B cell (primary cell): Measurements from ENCODE around the gene GLDN. TPM values are rescaled to one million over a fixed set of nuclear protein-coding genes. Genes with fewer than 3 reads are reported as not detected.
"Not testable (repeated sequence)": the region's sequence is repeated elsewhere in the genome, so short reads cannot be mapped to it uniquely, and the experiment has no call there.

Experiments
- ATAC-seq: fragments of 200-7000 bp; cut with Tn5 transposase; one replicate; pipeline ENCODE4 v1.10.0; 2021; ENCODE audit warnings: low read depth, mild to moderate bottlenecking, moderate number of reproducible peaks, moderate library complexity
- CTCF ChIA-PET: fragments of 350-600 bp; sonication (Branson Sonifier 250); formaldehyde crosslinking; loops from one replicate; lab custom pipeline; 2021; ENCODE audit warnings: antibody characterized with exemption, inconsistent platforms; lab: Charles Lee
- POLR2A ChIA-PET: fragments of 350-600 bp; sonication (Branson Sonifier 250); formaldehyde crosslinking; loops from one replicate; lab custom pipeline; 2021; ENCODE audit warnings: antibody characterized with exemption; lab: Charles Lee
- DNase-seq: peaks from one replicate; pipeline ENCODE4 v3.0.0; 2013
- H2AFZ ChIP-seq: 2 replicates; pipeline ENCODE4 v1.6.1; 2012; ENCODE audit warnings: mild to moderate bottlenecking, low read depth, low read length; ENCODE audit not compliant: insufficient read depth, poor library complexity, severe bottlenecking
- H3K27ac ChIP-seq, 2 donors: 1 replicate in 1 of 2; 2 replicates in 1 of 2; pipeline ENCODE4 v1.5.1; 2012 to 2013; ENCODE audit warnings: low read length in 2 of 2, mild to moderate bottlenecking in 2 of 2, moderate library complexity in 1 of 2
- H3K27me3 ChIP-seq, 4 experiments: fragments of 200-600 bp in 1 of 4; sonication (generic) in 1 of 4; replicated peaks in 1 of 4; 1 replicate in 2 of 4; 2 replicates in 2 of 4; pipeline versions ENCODE4 v1.6.1 to v1.7.0; 2013 to 2016; ENCODE audit warnings: low read length in 3 of 4, mild to moderate bottlenecking in 2 of 4, mixed read lengths in 1 of 4, moderate library complexity in 1 of 4; ENCODE audit not compliant: insufficient read depth in 4 of 4, control insufficient read depth in 3 of 4; ENCODE audit errors: control extremely low read depth in 1 of 4
- H3K36me3 ChIP-seq, 2 experiments: replicated peaks in 1 of 2; 1 replicate in 1 of 2; 2 replicates in 1 of 2; pipeline versions ENCODE4 v1.6.1 to v1.7.1; 2013; ENCODE audit warnings: low read length in 1 of 2; ENCODE audit not compliant: insufficient read depth in 2 of 2, control insufficient read depth in 1 of 2; ENCODE audit errors: control extremely low read depth in 1 of 2, extremely low read depth in 1 of 2
- H3K4me1 ChIP-seq, 2 donors: fragments of 200-600 bp in 1 of 2; sonication (generic) in 1 of 2; 1 replicate in 1 of 2; 2 replicates in 1 of 2; pipeline versions ENCODE4 v1.5.1 to v1.6.1; 2013 to 2017; ENCODE audit warnings: low read length in 2 of 2; ENCODE audit not compliant: control insufficient read depth in 2 of 2, insufficient read depth in 2 of 2
- H3K4me2 ChIP-seq: replicated peaks from 2 replicates; pipeline ENCODE3; 2012; ENCODE audit warnings: mild to moderate bottlenecking, low read depth, low read length; ENCODE audit not compliant: poor library complexity, severe bottlenecking
- H3K4me3 ChIP-seq, 5 experiments: fragments of 200-600 bp in 1 of 5; sonication (generic) in 1 of 5; 1 replicate in 3 of 5; 2 replicates in 2 of 5; pipeline versions ENCODE4 v1.5.1 to v1.7.0; 2011 to 2016; ENCODE audit warnings: low read length in 4 of 5, mild to moderate bottlenecking in 4 of 5, low read depth in 2 of 5, control low read depth in 1 of 5, moderate library complexity in 1 of 5; ENCODE audit not compliant: insufficient read depth in 1 of 5; ENCODE audit errors: control extremely low read depth in 1 of 5, extremely low read depth in 1 of 5
- H3K79me2 ChIP-seq: fragments of 200-600 bp; sonication (generic); one replicate; pipeline ENCODE4 v1.6.0; 2016; ENCODE audit warnings: low read length; ENCODE audit not compliant: control insufficient read depth, insufficient read depth
- H3K9ac ChIP-seq: fragments of 200-600 bp; sonication (generic); 2 replicates; pipeline ENCODE4 v1.6.1; 2017; ENCODE audit warnings: mild to moderate bottlenecking, low read length, moderate library complexity
- H3K9me3 ChIP-seq, 3 donors: one replicate each; pipeline versions ENCODE4 v1.6.1 to v1.7.1; 2013; ENCODE audit warnings: low read length in 2 of 3; ENCODE audit not compliant: control insufficient read depth in 2 of 3, insufficient read depth in 1 of 3; ENCODE audit errors: control extremely low read depth in 1 of 3
- H4K20me1 ChIP-seq: 2 replicates; pipeline ENCODE4 v1.6.0; 2012; ENCODE audit warnings: mild to moderate bottlenecking, low read length; ENCODE audit not compliant: insufficient read depth, control insufficient read depth, poor library complexity, severe bottlenecking
- H3K27ac Mint-ChIP-seq: one replicate; pipeline ENCODE4 v1.8.0; 2021; ENCODE audit warnings: mixed read lengths
- H3K27me3 Mint-ChIP-seq: one replicate; pipeline ENCODE4 v1.8.0; 2021; ENCODE audit warnings: mixed read lengths
- H3K4me1 Mint-ChIP-seq: one replicate; pipeline ENCODE4 v1.8.0; 2021; ENCODE audit warnings: mixed read lengths
- H3K4me3 Mint-ChIP-seq: one replicate; pipeline ENCODE4 v1.8.0; 2021; ENCODE audit warnings: mixed read lengths
- H3K9me3 Mint-ChIP-seq: one replicate; pipeline ENCODE4 v1.8.0; 2022; ENCODE audit warnings: mixed read lengths; ENCODE audit not compliant: insufficient read depth
- CTCF ChIP-seq: fragments of 200-600 bp; IDR thresholded peaks from one replicate; pipeline ENCODE4 v1.8.0; 2022; ENCODE audit warnings: antibody characterized with exemption, mild to moderate bottlenecking
- EZH2 ChIP-seq: IDR thresholded peaks from 2 replicates; pipeline ENCODE4 v1.6.1; 2012; ENCODE audit warnings: borderline replicate concordance, low read depth, mild to moderate bottlenecking, moderate library complexity, low read length; ENCODE audit not compliant: insufficient read depth, poor library complexity, severe bottlenecking
- WGBS: methylation state at CpG from one replicate; pipeline ENCODE4 v1.1.5; 2013; ENCODE audit warnings: missing lambda C conversion rate; ENCODE audit not compliant: insufficient coverage; 5-methylcytosine and 5-hydroxymethylcytosine counted together
- intact Hi-C: fragments of 100-400 bp; cut with micrococcal nuclease; formaldehyde crosslinking; loops from one replicate; pipeline ENCODE4 v1.10.0; 2022
- polyA plus RNA-seq: library from polyadenylated mRNA; depleted of rRNA; stranded (reverse); fragments of >200 nt; gene quantifications from 2 replicates; pipeline ENCODE4 v1.2.3, GENCODE V29; 2012
- total RNA-seq, 2 donors: library from RNA; stranded (reverse); fragments of 120-200 nt in 1 of 2; gene quantifications; 1 replicate in 1 of 2; 2 replicates in 1 of 2; pipeline versions ENCODE4 v1.2.3 to v1.2.4, GENCODE V29; 2013 to 2022

GLDN gene
- total and polyA plus RNA-seq, 2 donors (not counting 1 experiment from before 2014, with no cell fraction given), result not detected

GRCh38 chr15:51416129-51416528 lies 74.7 kb downstream of the GLDN start:
- Mint-ChIP-seq H3K9me3 (no peaks in the 10 kb centered on the region), H3K4me1 (no peaks in the 10 kb centered on the region), H3K27me3 (peaks cover 3% of the 10 kb centered on the region), H3K4me3 (no peak overlapping the region), H3K27ac (no peak overlapping the region)
- ATAC-seq (no peak), DNase-seq (no peak)
- WGBS, result 45% methylated on average over 2 of the region's 4 CpGs
- ChIA-PET CTCF (no interaction called here), POLR2A (no interaction called here)
- intact Hi-C loops, result no loop called here
- Histone ChIP-seq H3K4me1 (no peaks in the 10 kb centered on the region), H3K9ac (no peak overlapping the region), H3K9me3 (no peaks in the 10 kb centered on the region), H3K4me3 (no peak overlapping the region), H2AFZ (no peak overlapping the region), H3K27ac (no peak overlapping the region), H3K36me3 (no peaks in the 10 kb centered on the region), H3K79me2 (no peaks in the 10 kb centered on the region), H3K4me2 (no peak overlapping the region), H4K20me1 (no peaks in the 10 kb centered on the region), H3K27me3 (no peaks in the 10 kb centered on the region)
- TF ChIP-seq CTCF (no peak), EZH2 (no peak)

GRCh38 chr15:51423040-51423439 lies 81.6 kb downstream of the GLDN start:
- CTCF ChIA-PET, H3K4me3 ChIP-seq: not testable (repeated sequence)
- WGBS, result no CpG with 5 or more reads among the region's 16 CpGs

More at GRCh38 chr15:51423040-51423439, 81.6 kb downstream of the GLDN start:
- H3K36me3 ChIP-seq, H3K27me3 Mint-ChIP-seq, H3K9ac ChIP-seq, H3K9me3 ChIP-seq, H3K4me2 ChIP-seq, ATAC-seq, H3K4me3 Mint-ChIP-seq, H3K4me1 Mint-ChIP-seq, H3K27ac Mint-ChIP-seq, H3K27ac ChIP-seq, DNase-seq, H2AFZ ChIP-seq, H3K79me2 ChIP-seq, H3K4me1 ChIP-seq, H4K20me1 ChIP-seq, intact Hi-C loops, POLR2A ChIA-PET, H3K9me3 Mint-ChIP-seq, H3K27me3 ChIP-seq: not testable (repeated sequence)
